ENCODE data around the gene DNAJC17. TPM values are rescaled to one million over a fixed set of nuclear protein-coding genes. Genes with fewer than 3 reads are reported as not detected.

The DNAJC17 gene
- total RNA-seq, 1 donor from 2014 or later, result 29.1 TPM

DNA sequence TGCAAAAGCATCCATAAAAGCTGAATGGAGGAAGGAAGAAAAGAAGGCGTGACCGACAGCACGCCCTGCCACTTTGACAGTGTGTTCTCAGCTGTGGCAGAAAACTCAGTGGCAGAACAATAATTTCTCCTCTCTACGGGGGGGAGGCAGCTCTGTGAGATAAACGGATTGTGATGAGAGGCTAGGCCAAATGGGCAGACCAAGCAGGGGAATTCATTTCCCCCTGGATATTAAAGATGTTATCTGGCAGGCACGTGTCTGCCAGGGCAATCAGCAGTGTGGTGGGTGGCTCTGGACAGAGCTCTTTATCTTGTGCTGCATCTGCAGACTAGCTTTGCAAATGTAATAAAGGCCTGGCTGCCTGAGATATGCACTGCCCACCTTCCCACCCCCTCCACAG is 50.3 kb downstream of the DNAJC17 start:
- H3K4me1 Mint-ChIP-seq (ENCODE audit: low read depth), result peaks cover 25% of the 10 kb centered on the region
- no peak for DNase-seq (ENCODE audit: low spot score)
- peaks cover 3% of the 10 kb centered on the region for H3K27me3 Mint-ChIP-seq (ENCODE audit: low read depth)
- H3K9me3 Mint-ChIP-seq (ENCODE audit: low read depth), result no peaks in the 10 kb centered on the region
- no peaks in the 10 kb centered on the region for H3K36me3 Mint-ChIP-seq (ENCODE audit: low read depth)
- no peak overlapping the region for H3K4me3 Mint-ChIP-seq (ENCODE audit: unreplicated experiment)
- TF ChIP-seq, protein P1, sequence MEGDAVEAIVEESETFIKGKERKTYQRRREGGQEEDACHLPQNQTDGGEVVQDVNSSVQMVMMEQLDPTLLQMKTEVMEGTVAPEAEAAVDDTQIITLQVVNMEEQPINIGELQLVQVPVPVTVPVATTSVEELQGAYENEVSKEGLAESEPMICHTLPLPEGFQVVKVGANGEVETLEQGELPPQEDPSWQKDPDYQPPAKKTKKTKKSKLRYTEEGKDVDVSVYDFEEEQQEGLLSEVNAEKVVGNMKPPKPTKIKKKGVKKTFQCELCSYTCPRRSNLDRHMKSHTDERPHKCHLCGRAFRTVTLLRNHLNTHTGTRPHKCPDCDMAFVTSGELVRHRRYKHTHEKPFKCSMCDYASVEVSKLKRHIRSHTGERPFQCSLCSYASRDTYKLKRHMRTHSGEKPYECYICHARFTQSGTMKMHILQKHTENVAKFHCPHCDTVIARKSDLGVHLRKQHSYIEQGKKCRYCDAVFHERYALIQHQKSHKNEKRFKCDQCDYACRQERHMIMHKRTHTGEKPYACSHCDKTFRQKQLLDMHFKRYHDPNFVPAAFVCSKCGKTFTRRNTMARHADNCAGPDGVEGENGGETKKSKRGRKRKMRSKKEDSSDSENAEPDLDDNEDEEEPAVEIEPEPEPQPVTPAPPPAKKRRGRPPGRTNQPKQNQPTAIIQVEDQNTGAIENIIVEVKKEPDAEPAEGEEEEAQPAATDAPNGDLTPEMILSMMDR (IDR thresholded peaks at IDR 0.05), result no peak
- no peak overlapping the region for H3K27ac Mint-ChIP-seq (ENCODE audit: unreplicated experiment)

DNA sequence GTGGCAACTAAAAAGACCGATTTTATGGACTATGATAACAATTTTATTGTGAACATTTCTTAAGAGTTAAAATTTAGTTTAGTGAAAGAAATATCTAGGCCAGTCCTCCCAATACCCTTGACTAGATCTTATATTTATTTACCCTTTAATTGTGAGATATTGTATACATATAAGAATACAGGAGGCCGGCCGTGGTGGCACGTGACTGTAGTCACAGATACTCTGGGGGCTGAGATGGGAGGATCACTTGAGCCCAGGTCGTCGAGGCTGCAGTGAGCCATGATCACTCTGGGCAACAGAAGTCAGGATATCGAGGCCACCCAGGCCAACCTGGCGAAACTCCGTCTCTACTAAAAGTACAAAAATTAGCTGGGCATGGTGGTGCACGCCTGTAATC is 51.5 kb downstream of the DNAJC17 start:
- H3K27ac Mint-ChIP-seq (ENCODE audit: unreplicated experiment), result peak overlapping the region; percentile 95
- peaks cover 25% of the 10 kb centered on the region for H3K4me1 Mint-ChIP-seq (ENCODE audit: low read depth)
- H3K9me3 Mint-ChIP-seq (ENCODE audit: low read depth), result no peaks in the 10 kb centered on the region
- H3K36me3 Mint-ChIP-seq (ENCODE audit: low read depth), result peaks cover 2% of the 10 kb centered on the region
- H3K27me3 Mint-ChIP-seq (ENCODE audit: low read depth), result peaks cover 3% of the 10 kb centered on the region
- DNase-seq (ENCODE audit: low spot score), result no peak
- peak overlapping the region; percentile 91 for H3K4me3 Mint-ChIP-seq (ENCODE audit: unreplicated experiment)
- TF ChIP-seq, protein P1 (IDR thresholded peaks at IDR 0.05), result no peak

DNA sequence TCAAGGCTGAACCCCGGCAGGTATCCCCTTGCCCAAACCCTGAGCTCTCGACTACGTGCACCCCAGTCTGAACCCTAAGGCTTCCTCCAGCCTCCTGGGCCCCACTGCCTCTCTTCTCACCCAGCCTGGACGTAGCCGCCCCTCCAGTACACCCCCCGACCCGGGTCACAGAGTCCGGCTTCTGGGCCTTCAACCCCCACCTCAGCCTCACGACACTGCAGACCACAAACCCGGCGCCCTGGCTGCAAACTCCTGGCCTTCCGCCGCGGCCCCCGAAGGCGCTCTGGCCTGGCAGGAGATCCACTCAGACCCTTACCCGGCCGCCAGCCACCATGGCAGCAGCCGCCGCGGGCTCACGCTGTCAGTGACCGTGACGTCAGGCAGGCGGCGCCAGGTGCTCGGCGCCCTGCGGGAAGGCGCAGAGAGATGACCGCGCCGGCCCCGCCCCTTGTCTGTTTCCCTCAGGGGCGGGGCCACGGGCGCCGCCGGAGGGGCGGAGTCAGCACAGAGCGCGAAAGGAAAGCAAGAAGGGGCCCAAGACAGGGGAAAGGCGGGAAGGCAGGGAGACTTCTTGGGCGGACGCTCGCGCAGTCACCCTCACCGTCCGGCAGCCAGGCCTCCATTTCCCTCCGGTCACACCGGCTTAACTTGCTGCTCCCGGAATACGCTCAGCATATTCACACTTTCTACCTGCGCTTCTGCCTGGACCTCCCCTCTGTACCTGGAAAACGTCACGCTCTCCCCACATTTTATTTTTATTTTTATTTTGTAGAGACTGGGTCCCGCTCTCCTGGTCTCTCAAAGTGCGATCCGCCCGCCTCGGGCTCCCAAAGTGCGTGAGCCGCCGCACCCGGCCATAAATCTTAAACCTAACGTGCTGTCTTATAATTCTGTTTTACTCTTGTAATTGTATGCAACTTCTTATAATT is 52.1 kb downstream of the DNAJC17 start, which contains the start of gene RMDN3:
Gene RMDN3, minus strand, starts transcription at position 372 of the 929 bp plus-strand sequence. CDS start 471 bp downstream, outside the sequence.
- peak within 1 kb of the TSS; percentile 91 for H3K4me3 Mint-ChIP-seq (ENCODE audit: unreplicated experiment)
- H3K36me3 Mint-ChIP-seq (ENCODE audit: low read depth), result peaks cover 2% of the 10 kb centered on the region
- TF ChIP-seq, protein P1 (IDR thresholded peaks at IDR 0.05), result no peak

DNA sequence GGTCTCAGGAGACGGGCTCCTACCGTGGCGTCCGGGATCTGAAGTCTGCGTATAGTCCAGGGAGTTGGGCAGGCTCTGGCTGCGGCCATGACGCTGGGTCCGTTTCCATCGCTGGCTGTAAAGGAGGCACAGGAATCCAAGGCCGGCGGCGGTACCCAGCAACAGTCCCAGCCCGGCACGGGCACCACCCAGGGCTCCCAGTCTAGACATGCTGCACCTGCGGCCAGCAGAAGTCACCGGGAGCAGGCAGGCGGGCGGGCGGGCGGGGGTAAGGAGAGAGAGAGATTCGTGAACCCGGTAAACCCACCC is 52.7 kb downstream of the DNAJC17 start:
- H3K27me3 Mint-ChIP-seq (ENCODE audit: low read depth), result no peaks in the 10 kb centered on the region
- H3K36me3 Mint-ChIP-seq (ENCODE audit: low read depth), result peaks cover 3% of the 10 kb centered on the region
- H3K4me1 Mint-ChIP-seq (ENCODE audit: low read depth), result peaks cover 25% of the 10 kb centered on the region
- TF ChIP-seq, protein P1 (IDR thresholded peaks at IDR 0.05), result no peak
- no peaks in the 10 kb centered on the region for H3K9me3 Mint-ChIP-seq (ENCODE audit: low read depth)
- H3K27ac Mint-ChIP-seq (ENCODE audit: unreplicated experiment), result peak overlapping the region; percentile 95
- peak overlapping the region; percentile 91 for H3K4me3 Mint-ChIP-seq (ENCODE audit: unreplicated experiment)
- DNase-seq (ENCODE audit: low spot score), result no peak

More for the DNA sequence above, 52.1 kb downstream of the DNAJC17 start, which contains the start of gene RMDN3:
- Mint-ChIP-seq H3K9me3 (ENCODE audit: low read depth) (no peaks in the 10 kb centered on the region), H3K27ac (ENCODE audit: unreplicated experiment) (peak within 1 kb of the TSS; percentile 95), H3K27me3 (ENCODE audit: low read depth) (no peaks in the 10 kb centered on the region), H3K4me1 (ENCODE audit: low read depth) (peaks cover 25% of the 10 kb centered on the region)
- DNase-seq (ENCODE audit: low spot score), result no peak

DNA sequence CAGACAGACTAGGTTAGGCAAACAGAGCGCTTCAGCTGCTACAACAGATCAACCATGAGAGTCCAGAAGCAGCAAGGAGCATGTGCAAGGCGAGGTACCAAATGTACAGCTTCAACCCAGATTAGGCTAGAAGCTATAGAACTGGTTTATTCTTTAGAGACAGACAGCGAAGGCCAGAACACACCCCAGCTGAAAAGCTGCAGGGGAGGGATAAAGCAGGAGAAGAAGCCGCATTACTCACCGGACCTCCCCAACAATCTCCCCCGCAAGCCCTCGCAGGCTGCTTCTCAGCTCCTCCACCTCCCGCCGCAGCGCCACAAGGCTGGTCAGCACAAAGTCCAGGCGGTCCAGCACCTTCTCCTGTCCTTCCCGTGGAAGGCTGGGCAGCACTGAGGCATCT is 55.5 kb downstream of the DNAJC17 start:
- no peak for DNase-seq (ENCODE audit: low spot score)
- Mint-ChIP-seq H3K4me3 (ENCODE audit: unreplicated experiment) (no peak overlapping the region), H3K4me1 (ENCODE audit: low read depth) (peaks cover 32% of the 10 kb centered on the region), H3K36me3 (ENCODE audit: low read depth) (peaks cover 5% of the 10 kb centered on the region), H3K9me3 (ENCODE audit: low read depth) (no peaks in the 10 kb centered on the region), H3K27ac (ENCODE audit: unreplicated experiment) (no peak overlapping the region), H3K27me3 (ENCODE audit: low read depth) (no peaks in the 10 kb centered on the region)
- TF ChIP-seq, protein P1 (IDR thresholded peaks at IDR 0.05), result no peak

Data from chondrocyte (in vitro differentiated cells).